Stimulated activated CD8-positive, alpha-beta memory T cell treated with anti-CD3 and anti-CD28 coated beads, Interleukin-4, amount 100 ng/mL, for 48 hours (primary cell): Measurements from ENCODE around the gene DIP2A.
"Not testable (repeated sequence)": the region's sequence is repeated elsewhere in the genome, so short reads cannot be mapped to it uniquely, and the experiment has no call there.

Experiments
- DNase-seq: peaks from one replicate; pipeline ENCODE4 v3.0.0-alpha.2; 2020

Gene DIP2A

GRCh38 chr21:46482846-46483231, 24.1 kb downstream of the DIP2A start:
- no peak for DNase-seq

GRCh38 chr21:46483300-46484295, 24.9 kb downstream of the DIP2A start:
- DNase-seq: no peak

- no peak for DNase-seq
These were observed 27.9 kb downstream of the DIP2A start for GRCh38 chr21:46486481-46487126.

GRCh38 chr21:46489162-46489663, 30.5 kb downstream of the DIP2A start:
- no peak for DNase-seq

GRCh38 chr21:46489800-46490199, 31.1 kb downstream of the DIP2A start:
- DNase-seq: no peak

- no peak for DNase-seq
These were observed 32.9 kb downstream of the DIP2A start for GRCh38 chr21:46491553-46491952.

- no peak for DNase-seq
These were observed 34.2 kb downstream of the DIP2A start for GRCh38 chr21:46492851-46493250.

- DNase-seq: no peak
These were observed 35.1 kb downstream of the DIP2A start for GRCh38 chr21:46493828-46494227.

GRCh38 chr21:46498335-46499050, 39.8 kb downstream of the DIP2A start:
- DNase-seq: no peak

GRCh38 chr21:46500224-46500861, 41.7 kb downstream of the DIP2A start:
- DNase-seq: no peak

GRCh38 chr21:46503922-46504550, 45.3 kb downstream of the DIP2A start:
- no peak for DNase-seq

GRCh38 chr21:46504666-46505065, 46.0 kb downstream of the DIP2A start:
- no peak for DNase-seq

GRCh38 chr21:46507562-46507961, 48.9 kb downstream of the DIP2A start:
- DNase-seq: no peak

- no peak for DNase-seq
These were observed 51.2 kb downstream of the DIP2A start for GRCh38 chr21:46509741-46510502.

- DNase-seq: no peak
These were observed 56.4 kb downstream of the DIP2A start for GRCh38 chr21:46515109-46515508.

GRCh38 chr21:46516068-46516467, 57.4 kb downstream of the DIP2A start:
- DNase-seq: no peak

- no peak for DNase-seq
These were observed 58.7 kb downstream of the DIP2A start for GRCh38 chr21:46517361-46517760.

- DNase-seq: no peak
These were observed 60.4 kb downstream of the DIP2A start for GRCh38 chr21:46518983-46519583.

GRCh38 chr21:46527393-46527792, 68.7 kb downstream of the DIP2A start:
- DNase-seq: not testable (repeated sequence)

GRCh38 chr21:46527801-46528200, 69.1 kb downstream of the DIP2A start:
- DNase-seq: no peak

GRCh38 chr21:46532080-46532479, 73.4 kb downstream of the DIP2A start:
- no peak for DNase-seq
